NCI-H2196 treated with DMSO at 0.1 percent for 48 hours (cell line): ENCODE data around the gene CYBA.
A peak's percentile ranks its signal among the peaks of the same experiment; 100 is the strongest.

Experiments used
- DNase-seq: peaks from one replicate; lab custom pipeline; 2025; ENCODE audit not compliant: unreplicated experiment; lab: John Stamatoyannopoulos, UW

Gene CYBA

GRCh38 chr16:88662843-88663606 is 12.2 kb upstream of the CYBA start, which contains the start of gene MVD:
TSS of gene MVD (minus strand) at chr16:88663091. CDS start at chr16:88663080, 11 bp downstream.
- DNase-seq: peak; percentile 66

- no peak for DNase-seq
These were observed 11.5 kb upstream of the CYBA start for GRCh38 chr16:88662222-88662842.

- DNase-seq: no peak
These were observed 10.6 kb upstream of the CYBA start for GRCh38 chr16:88661468-88661867.

- no peak for DNase-seq
These were observed 8.3 kb upstream of the CYBA start for GRCh38 chr16:88659160-88659559.

GRCh38 chr16:88658714-88659113 is 7.9 kb upstream of the CYBA start:
- DNase-seq: no peak

GRCh38 chr16:88657371-88657770 is 6.5 kb upstream of the CYBA start:
- DNase-seq: no peak

- DNase-seq: no peak
These were observed 5.6 kb upstream of the CYBA start for GRCh38 chr16:88656291-88656980.

- no peak for DNase-seq
These were observed 5.0 kb upstream of the CYBA start for GRCh38 chr16:88655733-88656281.

GRCh38 chr16:88655053-88655732 is 4.3 kb upstream of the CYBA start:
- no peak for DNase-seq

GRCh38 chr16:88654363-88655052 is 3.7 kb upstream of the CYBA start:
- no peak for DNase-seq

- no peak for DNase-seq
These were observed 2.9 kb upstream of the CYBA start for GRCh38 chr16:88653596-88654362.

GRCh38 chr16:88653101-88653500 is 2.2 kb upstream of the CYBA start:
- no peak for DNase-seq

GRCh38 chr16:88652762-88653063 is 1.9 kb upstream of the CYBA start:
- no peak for DNase-seq

GRCh38 chr16:88651989-88652761 is 1.3 kb upstream of the CYBA start:
- no peak for DNase-seq

GRCh38 chr16:88651276-88651988 is 579 bp upstream of the CYBA start:
- DNase-seq: no peak

GRCh38 chr16:88649924-88650748 is 717 bp downstream of the CYBA start:
- DNase-seq: no peak

GRCh38 chr16:88649195-88649923 is 1.5 kb downstream of the CYBA start:
- DNase-seq: no peak
